KOPT-K1 (cell line): Measurements from ENCODE around the gene MOCS3.

Experiments
- H3K27ac ChIP-seq: fragments of 200-600 bp; sonication (generic); 2 replicates; pipeline ENCODE4 v1.5.1; 2016; ENCODE audit warnings: antibody characterized with exemption, mild to moderate bottlenecking, low read depth, low read length; ENCODE audit not compliant: poor library complexity, severe bottlenecking
- H3K36me3 ChIP-seq: fragments of 200-600 bp; sonication (generic); 2 replicates; pipeline ENCODE4 v1.5.1; 2017; ENCODE audit warnings: antibody characterized with exemption, mild to moderate bottlenecking, low read length, moderate library complexity; ENCODE audit not compliant: insufficient read depth
- H3K9me3 ChIP-seq: fragments of 200-600 bp; sonication (generic); 2 replicates; pipeline ENCODE4 v1.5.1; 2017; ENCODE audit warnings: antibody characterized with exemption, low read length, mild to moderate bottlenecking; ENCODE audit not compliant: insufficient read depth, poor library complexity, severe bottlenecking

The MOCS3 gene

DNA sequence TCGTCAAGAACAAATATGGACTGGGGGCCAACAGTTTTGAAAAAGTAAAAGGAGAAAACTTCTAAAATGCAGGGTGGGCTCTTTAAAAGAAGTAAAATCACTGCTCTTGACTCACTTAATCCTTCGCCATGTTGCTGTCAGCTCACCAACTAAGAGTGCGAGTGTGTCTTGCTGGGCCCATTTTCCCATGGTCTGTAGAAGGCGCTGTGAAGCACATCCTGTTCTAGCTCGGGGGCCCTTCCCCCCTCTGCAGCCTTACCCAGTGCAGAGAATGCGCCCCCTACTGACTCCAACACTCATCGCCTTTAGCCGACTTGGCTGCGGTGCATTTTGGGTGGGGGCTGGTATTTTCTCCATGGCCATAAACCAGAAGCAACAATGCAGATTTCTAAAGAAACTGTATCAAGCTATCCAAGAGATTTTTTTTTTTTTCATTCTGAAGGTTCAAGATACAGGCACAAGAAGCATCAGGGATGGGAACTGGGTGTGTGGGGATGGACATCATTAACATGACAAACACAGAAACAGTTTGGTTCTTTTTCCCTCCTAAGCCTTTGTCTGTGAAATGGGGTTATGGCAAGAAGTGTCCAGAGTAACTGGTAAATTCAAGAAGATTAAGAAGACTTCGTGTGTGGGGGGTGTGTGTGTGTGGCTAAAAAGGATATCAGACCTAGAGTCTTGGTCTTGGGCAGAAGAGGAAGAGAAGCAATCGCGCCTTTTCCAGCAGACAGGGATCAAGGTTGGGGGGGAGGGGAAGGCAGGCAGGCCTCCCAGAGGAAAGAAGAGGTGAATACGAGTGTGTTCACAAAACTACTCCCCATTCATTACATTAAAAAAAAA, 29.1 kb upstream of the MOCS3 start:
- H3K27ac ChIP-seq: peak overlapping the region; percentile 71
- H3K36me3 ChIP-seq: peaks cover 65% of the 10 kb centered on the region
- no peaks in the 10 kb centered on the region for H3K9me3 ChIP-seq

DNA sequence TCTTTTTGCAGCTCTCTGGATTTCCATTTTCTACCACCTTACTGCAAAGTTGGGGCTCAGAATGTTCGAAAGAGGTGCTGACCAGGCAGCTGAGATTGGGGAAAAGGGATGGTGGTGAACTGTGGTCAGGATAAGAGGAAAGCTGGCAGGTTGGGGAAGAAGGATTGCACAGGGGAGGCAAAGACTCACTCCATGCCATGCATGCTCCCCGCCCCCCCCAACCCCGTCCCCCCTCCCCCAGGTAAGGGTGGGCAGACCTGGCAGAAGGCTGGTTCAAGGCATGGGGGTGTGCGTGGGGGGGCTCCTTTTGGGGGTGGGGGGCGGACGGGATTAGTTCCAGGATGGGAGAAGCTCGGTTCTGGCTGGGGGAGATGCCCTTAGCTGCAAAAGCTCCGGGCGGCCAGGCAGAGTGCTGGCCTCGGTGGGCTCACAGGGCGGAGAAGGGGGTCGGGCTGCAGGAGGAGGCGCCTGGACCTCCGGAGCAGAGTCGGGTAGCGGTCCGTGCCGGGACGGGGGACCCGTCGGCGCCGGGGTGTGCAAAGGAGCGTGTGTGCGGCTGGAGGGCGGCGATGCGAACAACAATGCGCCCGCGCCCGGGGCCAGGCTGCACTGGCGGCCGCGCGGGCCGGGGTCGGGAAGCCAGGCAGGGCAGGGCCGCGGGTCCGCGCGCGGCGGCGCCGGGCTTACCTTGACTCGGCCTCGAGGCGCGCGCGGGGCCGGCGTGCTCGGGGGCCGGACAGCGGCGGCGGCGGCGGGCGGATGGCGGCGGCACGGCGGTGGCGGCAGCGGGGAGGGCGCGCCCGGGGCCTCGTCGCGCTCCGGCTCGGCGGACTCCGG, 28.3 kb upstream of the MOCS3 start:
- Histone ChIP-seq H3K9me3 (no peaks in the 10 kb centered on the region), H3K36me3 (peaks cover 65% of the 10 kb centered on the region), H3K27ac (peak overlapping the region; percentile 71)

DNA sequence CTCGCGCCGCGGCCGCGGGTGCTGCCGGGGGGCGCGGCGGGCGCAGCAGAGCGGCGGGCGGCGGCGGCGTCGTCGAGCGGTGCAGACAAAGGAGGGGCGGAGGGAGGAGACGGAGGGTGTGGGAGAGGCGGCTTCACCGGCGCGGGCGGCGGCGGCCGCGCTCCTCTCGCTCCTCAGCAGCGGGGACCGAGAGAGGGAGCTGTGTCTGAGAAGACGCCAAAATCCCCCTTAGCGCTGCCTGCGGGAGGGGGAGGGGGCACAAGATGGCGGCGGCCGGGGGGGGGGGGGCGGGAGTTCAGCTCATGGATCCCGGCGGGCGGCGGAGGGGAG, 27.7 kb upstream of the MOCS3 start:
- Histone ChIP-seq H3K9me3 (no peaks in the 10 kb centered on the region), H3K27ac (peak overlapping the region; percentile 71), H3K36me3 (peaks cover 65% of the 10 kb centered on the region)

DNA sequence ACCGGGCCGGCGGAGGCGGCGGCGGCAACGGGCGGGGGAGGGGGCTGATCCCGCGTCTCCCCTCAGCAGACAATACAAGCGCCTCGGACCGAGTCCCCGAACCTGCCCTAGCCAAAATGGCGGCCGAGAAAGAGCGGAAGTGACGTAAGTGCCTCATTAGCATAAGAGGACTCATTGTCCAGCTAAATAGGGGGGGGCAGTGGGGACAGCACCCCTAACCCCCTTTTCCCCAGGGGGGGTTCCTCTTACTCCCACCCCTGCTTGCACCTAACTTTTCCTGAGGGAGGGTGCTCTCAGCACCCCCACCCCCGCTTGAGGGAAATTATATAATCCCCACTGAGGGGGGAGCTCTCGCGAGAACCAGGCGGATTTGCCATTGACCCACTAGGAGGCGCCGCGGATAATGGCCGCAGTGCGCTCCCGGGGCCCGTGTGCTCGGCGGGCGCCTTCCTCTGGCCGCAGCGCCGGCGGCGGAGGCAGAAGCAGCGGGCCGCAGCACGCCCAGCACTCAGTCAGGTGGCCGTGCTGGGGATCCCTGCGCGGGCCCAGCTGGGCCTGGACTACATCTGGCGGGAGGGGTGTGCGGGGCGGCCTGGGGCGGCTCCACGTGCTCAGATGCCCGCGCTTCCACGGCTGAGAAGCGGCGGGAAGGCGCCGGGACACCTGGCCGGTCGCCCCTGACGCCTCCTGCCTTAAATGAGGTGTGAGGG, 27.2 kb upstream of the MOCS3 start, which contains the start of gene ADNP:
TSS of gene ADNP (minus strand) at position 132 of the 710 bp plus-strand sequence. CDS start 27,441 bp downstream, outside the sequence.
- H3K27ac ChIP-seq: peak within 1 kb of the TSS; percentile 71
- H3K9me3 ChIP-seq: no peaks in the 10 kb centered on the region
- H3K36me3 ChIP-seq: peaks cover 65% of the 10 kb centered on the region

DNA sequence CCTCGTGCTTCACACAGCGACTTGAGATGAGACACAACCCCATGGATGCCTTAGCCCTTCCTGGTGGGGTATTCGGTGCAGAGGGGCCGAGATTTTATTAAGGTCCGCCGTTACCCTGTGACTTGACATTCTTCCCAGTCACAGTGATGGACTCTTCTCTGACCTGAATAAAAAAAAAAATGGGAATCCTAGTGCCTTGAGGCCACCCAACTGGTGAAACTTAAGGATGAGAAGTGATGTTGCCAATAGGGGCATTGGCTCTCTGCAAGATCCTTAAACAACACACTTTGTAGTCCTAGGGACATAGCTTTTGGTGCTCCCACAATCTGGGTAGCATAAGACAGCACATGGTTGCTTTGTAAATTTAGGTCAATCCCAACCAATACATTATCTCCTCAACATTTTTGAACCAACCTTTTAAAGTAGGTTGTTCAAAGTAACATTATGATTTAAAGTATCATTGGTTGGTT, 26.6 kb upstream of the MOCS3 start:
- Histone ChIP-seq H3K9me3 (no peaks in the 10 kb centered on the region), H3K27ac (peak overlapping the region; percentile 71), H3K36me3 (peaks cover 65% of the 10 kb centered on the region)

DNA sequence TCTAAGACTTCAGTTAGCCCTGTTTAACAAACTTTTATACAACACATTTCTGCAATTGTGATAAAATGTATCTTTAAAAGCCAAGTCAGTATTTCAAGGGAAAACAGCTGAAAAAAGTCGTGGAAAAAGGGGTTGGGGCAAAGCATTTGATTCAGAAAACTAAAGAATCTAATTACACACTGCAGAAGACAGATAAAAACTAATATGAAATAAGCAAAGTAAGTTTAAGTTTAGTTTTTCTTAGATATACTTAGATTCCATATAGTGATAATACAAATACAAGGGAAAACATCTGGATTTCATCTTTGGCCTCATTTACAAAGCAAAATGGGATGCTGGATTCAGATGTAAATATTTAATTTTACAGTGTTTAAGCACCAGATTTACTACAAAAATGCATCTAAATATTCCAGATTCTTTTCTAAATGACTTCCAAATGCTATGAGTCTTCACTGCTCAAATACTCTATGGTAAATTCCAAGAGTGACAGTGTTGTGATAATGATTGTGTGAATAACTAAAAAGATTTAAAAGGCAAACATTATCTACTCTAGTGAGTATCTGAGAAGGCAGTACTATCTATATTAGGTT, 25.8 kb upstream of the MOCS3 start:
- Histone ChIP-seq H3K36me3 (peaks cover 65% of the 10 kb centered on the region), H3K27ac (no peak overlapping the region), H3K9me3 (no peaks in the 10 kb centered on the region)

DNA sequence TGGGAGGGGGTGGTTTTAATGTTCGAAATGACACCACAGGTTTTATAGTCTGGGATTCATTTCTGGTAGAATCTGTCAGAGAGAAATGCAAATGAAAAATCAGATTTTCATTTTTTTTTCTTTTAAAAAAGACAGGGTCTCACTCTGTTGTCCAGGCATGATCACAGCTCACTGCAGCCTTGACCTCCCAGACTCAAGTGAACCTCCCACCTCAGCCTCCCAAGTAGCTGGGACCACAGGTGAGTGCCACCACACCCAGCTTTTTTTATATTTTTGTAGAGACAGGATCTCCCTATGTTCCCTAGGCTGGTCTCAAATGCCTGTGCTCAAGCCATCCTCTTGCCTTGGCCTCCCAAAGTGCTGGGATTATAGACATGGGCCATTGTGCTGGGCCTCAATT, 25.0 kb upstream of the MOCS3 start:
- H3K9me3 ChIP-seq: no peaks in the 10 kb centered on the region
- H3K27ac ChIP-seq: no peak overlapping the region

DNA sequence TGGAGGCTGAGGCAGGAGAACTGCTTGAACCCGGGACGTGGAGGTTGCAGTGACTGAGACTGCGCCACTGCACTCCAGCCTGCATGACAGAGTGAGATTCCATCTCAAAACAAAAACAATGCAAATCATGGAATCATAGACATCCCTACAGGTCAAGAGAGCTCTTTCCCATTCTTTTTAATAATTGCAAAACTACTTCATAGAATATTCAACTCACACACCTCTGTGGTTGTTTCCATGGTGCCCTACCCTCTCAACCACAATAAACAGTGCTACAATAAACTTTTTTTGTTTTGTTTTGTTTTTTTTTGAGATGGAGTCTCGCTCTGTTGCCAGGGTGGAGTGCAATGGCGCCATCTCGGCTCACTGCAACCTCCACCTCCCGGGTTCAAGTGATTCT, 15.5 kb upstream of the MOCS3 start:
- H3K36me3 ChIP-seq: peaks cover 95% of the 10 kb centered on the region

More for the DNA sequence above, 25.0 kb upstream of the MOCS3 start:
- peaks cover 62% of the 10 kb centered on the region for H3K36me3 ChIP-seq

DNA sequence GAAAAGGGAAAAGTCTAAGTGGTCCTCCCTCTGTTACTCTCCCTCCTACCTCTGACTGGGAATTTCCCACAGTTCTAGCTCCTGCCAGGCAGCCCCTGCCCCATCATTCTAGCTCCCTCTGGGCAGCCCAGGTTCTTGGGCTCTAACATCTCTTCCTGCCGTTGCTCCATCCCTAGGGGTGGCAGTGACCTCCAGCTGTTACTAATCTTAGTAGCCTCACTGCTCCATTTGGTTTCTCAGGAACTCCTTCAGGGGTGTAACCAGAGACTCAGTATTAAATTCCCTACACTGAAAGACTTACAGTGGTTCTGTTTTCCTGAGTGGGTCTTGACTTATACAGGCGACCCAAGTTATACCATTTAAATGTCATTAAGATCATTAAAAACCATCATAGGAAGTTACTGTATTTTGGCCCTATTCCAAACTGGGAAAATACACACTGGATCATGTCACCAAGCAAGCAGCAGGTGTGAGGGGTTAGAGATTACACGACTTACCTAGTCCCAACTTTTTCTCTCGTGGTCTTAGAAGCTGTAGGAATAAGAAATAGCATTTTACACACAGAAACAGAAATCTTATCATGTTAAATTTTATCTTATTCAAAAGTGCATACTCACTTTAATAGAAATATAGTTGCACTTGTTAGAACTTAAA, 10.4 kb upstream of the MOCS3 start:
- Histone ChIP-seq H3K36me3 (peaks cover 100% of the 10 kb centered on the region), H3K9me3 (no peaks in the 10 kb centered on the region), H3K27ac (no peak overlapping the region)

More for the DNA sequence above, 15.5 kb upstream of the MOCS3 start:
- H3K9me3 ChIP-seq: no peaks in the 10 kb centered on the region
- H3K27ac ChIP-seq: no peak overlapping the region

DNA sequence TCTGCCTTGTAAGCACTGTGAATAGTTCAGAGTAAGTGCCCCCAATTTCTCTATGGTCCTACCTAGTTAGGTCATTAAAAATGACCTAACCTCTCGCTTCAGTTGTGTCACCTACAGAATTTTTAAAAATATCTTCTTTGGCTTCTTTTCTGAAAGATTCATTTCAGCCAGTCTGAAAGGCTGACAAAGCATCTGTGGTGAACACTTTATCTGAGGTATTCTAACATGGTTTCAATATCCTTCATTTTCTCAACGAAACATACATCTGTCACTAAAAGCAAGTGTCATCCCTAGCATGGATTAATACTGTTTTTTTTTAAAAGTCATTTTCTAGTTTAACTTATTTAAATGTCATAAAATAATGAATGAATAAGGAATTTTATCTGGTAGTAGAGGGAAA, 5.4 kb upstream of the MOCS3 start:
- Histone ChIP-seq H3K36me3 (peaks cover 79% of the 10 kb centered on the region), H3K9me3 (no peaks in the 10 kb centered on the region), H3K27ac (no peak overlapping the region)

DNA sequence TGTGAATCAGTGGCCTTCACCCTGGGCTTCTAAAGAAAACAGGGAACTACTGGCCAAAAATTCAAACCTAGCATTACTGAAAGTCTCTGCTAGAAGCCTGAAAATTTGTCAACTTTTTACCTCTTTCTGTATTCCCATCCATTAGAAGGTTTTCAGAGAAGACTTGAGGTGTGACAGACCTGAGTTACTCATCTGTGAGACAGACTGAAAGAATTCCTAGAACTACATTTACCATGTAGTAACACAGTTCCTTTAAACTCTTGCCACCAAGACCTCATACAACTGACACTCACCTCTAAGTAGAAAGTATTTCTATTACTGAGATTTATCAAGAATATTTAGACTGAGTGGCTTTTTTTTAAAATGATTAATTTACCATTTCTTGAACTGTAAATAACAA, 4.8 kb upstream of the MOCS3 start:
- H3K27ac ChIP-seq: no peak overlapping the region
- H3K9me3 ChIP-seq: no peaks in the 10 kb centered on the region
- peaks cover 73% of the 10 kb centered on the region for H3K36me3 ChIP-seq

DNA sequence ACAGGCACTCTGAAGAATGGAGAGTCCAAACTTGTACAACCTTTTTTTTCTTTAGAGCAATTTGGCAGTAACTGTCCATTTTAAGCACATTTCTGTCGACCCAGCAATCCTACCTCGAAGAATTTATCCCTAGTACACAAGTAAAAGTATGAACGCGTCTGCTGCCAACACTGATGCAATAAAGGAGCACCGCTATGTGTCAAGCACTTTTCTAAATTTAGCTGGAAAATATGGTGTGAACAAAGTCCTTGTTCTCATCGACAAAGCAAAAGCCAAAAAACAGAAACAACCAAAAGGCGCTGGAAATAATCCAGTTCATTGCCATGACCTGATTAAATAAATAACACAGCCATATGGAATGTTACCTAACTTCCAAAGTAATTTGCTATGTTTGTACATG, 1.3 kb upstream of the MOCS3 start:
- no peaks in the 10 kb centered on the region for H3K9me3 ChIP-seq
- H3K27ac ChIP-seq: peak overlapping the region; percentile 87

DNA sequence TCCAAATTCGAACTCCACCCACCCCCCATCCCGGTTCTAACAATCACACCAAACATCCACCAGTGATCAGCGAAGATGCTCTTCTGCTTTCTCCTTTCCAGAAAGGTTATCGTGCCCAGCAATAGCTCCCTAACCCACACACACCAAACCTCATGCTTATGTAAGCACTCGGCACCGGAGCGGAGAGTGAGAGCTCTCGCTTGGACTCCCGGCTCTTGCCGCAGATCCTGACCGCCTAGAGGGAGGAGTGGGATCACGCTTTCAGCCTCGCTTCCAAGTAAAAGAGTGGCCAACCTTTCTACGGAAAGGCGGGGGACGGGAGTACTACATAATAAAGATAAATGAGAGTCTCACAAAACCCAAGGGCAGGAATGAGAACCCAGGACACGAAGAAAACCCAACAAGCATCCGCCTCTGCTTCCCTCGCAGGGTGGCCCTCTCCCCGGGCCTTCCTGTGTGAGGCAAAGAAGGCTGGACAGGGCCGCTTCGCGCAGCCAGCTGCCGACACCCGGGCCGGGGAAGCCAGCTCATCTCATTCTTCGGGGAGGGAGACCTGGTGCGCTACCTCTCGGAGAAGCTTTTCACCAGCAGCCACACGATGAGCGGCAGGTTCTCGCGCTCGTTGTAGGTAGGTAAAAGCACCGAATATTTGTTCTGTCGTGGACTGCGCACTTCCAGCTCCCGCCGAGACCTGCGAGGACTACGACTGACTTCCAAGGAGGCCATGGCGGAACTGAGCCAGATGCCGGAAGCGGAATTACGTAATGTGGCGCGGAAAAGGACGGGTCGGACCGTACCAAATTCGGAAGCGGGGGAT, 612 bp upstream of the MOCS3 start, which contains the start of gene DPM1:
TSS of gene DPM1 (minus strand) at position 735 of the 817 bp plus-strand sequence. CDS start at position 726, 9 bp downstream.
- Histone ChIP-seq H3K9me3 (no peaks in the 10 kb centered on the region), H3K27ac (peak within 1 kb of the TSS; percentile 87), H3K36me3 (peaks cover 39% of the 10 kb centered on the region)

More for the DNA sequence above, 1.3 kb upstream of the MOCS3 start:
- H3K36me3 ChIP-seq: peaks cover 46% of the 10 kb centered on the region
